Bronchial epithelial cell (primary cell): ENCODE measurements around the gene ZRANB3. TPM values are rescaled to one million over a fixed set of nuclear protein-coding genes. Genes with fewer than 3 reads are reported as not detected.
"Not testable (repeated sequence)": the region's sequence is repeated elsewhere in the genome, so short reads cannot be mapped to it uniquely, and the experiment has no call there.

ENCODE experiments used
- DNase-seq: peaks from one replicate; pipeline ENCODE4 v3.0.0-alpha.2; 2010; ENCODE audit warnings: low read depth
- FAIRE-seq: peaks from 2 replicates; lab custom pipeline; 2011; peaks lifted over from hg19 to GRCh38; lab: Jason Lieb, UNC
- H3K27me3 ChIP-seq: 2 replicates; pipeline ENCODE4 v1.5.1; 2011; ENCODE audit warnings: low read length; ENCODE audit not compliant: control insufficient read depth, insufficient read depth
- H3K36me3 ChIP-seq: 2 replicates; pipeline ENCODE4 v1.5.1; 2011; ENCODE audit warnings: low read length; ENCODE audit not compliant: control insufficient read depth, insufficient read depth
- H3K4me3 ChIP-seq: 2 replicates; pipeline ENCODE4 v1.5.1; 2011; ENCODE audit warnings: mild to moderate bottlenecking, low read depth, low read length, control low read depth
- CTCF ChIP-seq: IDR thresholded peaks from 2 replicates; pipeline ENCODE4 v1.5.1; 2011; ENCODE audit warnings: mild to moderate bottlenecking, moderate library complexity, low read length, control low read depth, inconsistent platforms; ENCODE audit not compliant: insufficient read depth, severe bottlenecking
- total RNA-seq: library from RNA; depleted of rRNA; stranded (reverse); fragments of >200 nt; gene quantifications from 2 replicates; pipeline ENCODE4 v1.2.1, GENCODE V29; 2014

ZRANB3 gene
- total RNA-seq, 1 donor from 2014 or later, result 5.5 TPM

GRCh38 chr2:135422898-135423297 lies 108.1 kb downstream of the ZRANB3 start:
- Histone ChIP-seq H3K36me3 (no peaks in the 10 kb centered on the region), H3K27me3 (no peaks in the 10 kb centered on the region), H3K4me3 (no peak overlapping the region)
- FAIRE-seq (no peak), DNase-seq (no peak)
- TF ChIP-seq CTCF, result no peak

- Histone ChIP-seq H3K36me3 (no peaks in the 10 kb centered on the region), H3K4me3 (no peak overlapping the region), H3K27me3 (no peaks in the 10 kb centered on the region)
- FAIRE-seq (no peak), DNase-seq (no peak)
- no peak for TF ChIP-seq CTCF
Measured at GRCh38 chr2:135411646-135412045, 119.4 kb downstream of the ZRANB3 start.

- no peak overlapping the region for H3K4me3 ChIP-seq
- TF ChIP-seq CTCF, result no peak
- no peaks in the 10 kb centered on the region for H3K36me3 ChIP-seq
Measured at GRCh38 chr2:135409436-135409835, 121.6 kb downstream of the ZRANB3 start.

GRCh38 chr2:135396259-135396658 lies 134.8 kb downstream of the ZRANB3 start:
- H3K4me3 ChIP-seq, H3K27me3 ChIP-seq, H3K36me3 ChIP-seq, DNase-seq, FAIRE-seq: not testable (repeated sequence)

More at GRCh38 chr2:135409436-135409835, 121.6 kb downstream of the ZRANB3 start:
- H3K27me3 ChIP-seq, result no peaks in the 10 kb centered on the region
- no peak for DNase-seq
- FAIRE-seq, result no peak

GRCh38 chr2:135386993-135387392 lies 144.0 kb downstream of the ZRANB3 start:
- no peak for TF ChIP-seq CTCF
- DNase-seq, result no peak
- FAIRE-seq, result no peak
- H3K27me3 ChIP-seq, result no peaks in the 10 kb centered on the region
- no peak overlapping the region for H3K4me3 ChIP-seq
- no peaks in the 10 kb centered on the region for H3K36me3 ChIP-seq

GRCh38 chr2:135378591-135378990 lies 152.4 kb downstream of the ZRANB3 start:
- no peak for FAIRE-seq
- TF ChIP-seq CTCF, result no peak
- no peaks in the 10 kb centered on the region for H3K27me3 ChIP-seq
- no peak for DNase-seq
- no peaks in the 10 kb centered on the region for H3K36me3 ChIP-seq
- no peak overlapping the region for H3K4me3 ChIP-seq
